ENCODE measurements around the gene PSMB8.
A peak's percentile ranks its signal among the peaks of the same experiment; 100 is the strongest.

The PSMB8 gene

DNA sequence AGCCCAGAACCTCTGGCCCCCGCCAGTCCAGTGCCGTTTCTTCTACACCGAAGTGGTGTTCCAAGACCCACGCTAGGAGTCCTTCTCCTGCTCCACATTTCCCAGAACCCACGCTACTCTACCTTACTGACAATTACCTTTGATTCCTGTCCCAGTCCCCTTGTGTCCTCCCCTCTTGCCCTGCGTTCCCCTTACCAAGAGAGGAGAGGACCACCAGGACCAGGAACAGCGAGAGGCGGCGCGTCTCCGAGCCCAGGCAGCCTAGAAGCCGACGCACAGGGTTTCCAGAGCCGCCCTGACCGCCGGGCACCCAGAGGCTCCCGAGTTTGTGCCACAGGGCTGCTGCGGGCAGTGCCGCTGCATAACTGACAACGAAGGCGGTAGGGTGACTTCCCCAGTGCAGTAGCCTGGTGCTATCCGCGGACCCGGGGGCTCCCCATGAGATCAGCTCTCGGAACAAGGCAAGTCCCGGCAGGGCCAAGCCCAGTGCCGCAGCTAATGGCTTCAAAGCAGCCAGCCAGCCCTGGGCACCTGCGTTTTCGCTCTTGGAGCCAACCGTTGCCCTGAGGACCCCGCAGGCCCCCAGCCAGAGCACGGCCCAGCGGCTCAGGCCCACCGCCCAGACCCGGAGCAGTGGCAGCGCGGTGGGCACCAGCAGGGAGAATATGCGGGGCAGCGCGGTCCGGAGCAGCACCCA is 9.1 kb upstream of the PSMB8 start:
- POLR2A ChIA-PET (ENCODE audit: low non-redundant PET): interaction anchor here (0.8 to 1.1 kb wide), 4 partner anchors 8 to 42 kb away, joined by 3 to 10 read pairs (median 6); partner anchors contain the start of genes PSMB8 and TAP2
- peak overlapping the region; percentile 96 for H3K27ac ChIP-seq
- CTCF ChIA-PET: interaction anchor here (0.6 to 3.5 kb wide), 5 partner anchors 8 to 54 kb away, joined by 3 to 55 read pairs (median 9); partner anchors contain the start of gene TAP2
- peak; percentile 35 for DNase-seq (ENCODE audit: low spot score)
- no peak for TF ChIP-seq CTCF (conservative IDR thresholded peaks at IDR 0.05; ENCODE audit: low read depth)

- POLR2A ChIA-PET (ENCODE audit: low non-redundant PET): no interaction called here
- H3K27ac ChIP-seq: peak overlapping the region; percentile 96
- peak; percentile 20 for DNase-seq (ENCODE audit: low spot score)
- no peak for TF ChIP-seq CTCF (conservative IDR thresholded peaks at IDR 0.05; ENCODE audit: low read depth)
- CTCF ChIA-PET: interaction anchor here (2.7 to 3.5 kb wide), 2 partner anchors 7 to 14 kb away, joined by 9 to 55 read pairs; partner anchors contain the start of gene TAP2
These were observed 8.4 kb upstream of the PSMB8 start for GRCh38 chr6:32852018-32852843.

DNA sequence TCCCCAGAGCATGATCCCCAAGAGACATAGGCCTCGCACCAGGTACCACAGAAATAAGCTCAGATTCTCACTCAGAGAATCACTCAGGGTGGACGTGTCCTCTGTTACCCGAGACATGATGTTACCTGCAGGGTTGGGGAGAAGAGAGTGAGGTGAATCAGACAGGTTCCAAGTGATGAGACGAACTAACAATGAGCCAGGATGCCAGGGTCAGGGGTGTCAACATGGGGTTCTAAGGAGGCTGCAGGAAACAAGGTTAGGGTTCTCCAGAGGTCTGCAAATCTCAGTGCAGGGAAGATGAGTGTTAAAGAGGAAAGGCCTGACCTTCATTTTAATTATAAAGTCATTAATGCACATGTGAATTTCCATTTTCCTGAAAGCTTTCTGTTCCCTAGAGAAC is 7.2 kb upstream of the PSMB8 start:
- TF ChIP-seq CTCF (conservative IDR thresholded peaks at IDR 0.05; ENCODE audit: low read depth): no peak
- ChIA-PET POLR2A (ENCODE audit: low non-redundant PET) (no interaction called here), CTCF (no interaction called here)
- no peak overlapping the region for H3K27ac ChIP-seq
- DNase-seq (ENCODE audit: low spot score): no peak

GRCh38 chr6:32849126-32849525 is 5.3 kb upstream of the PSMB8 start:
- DNase-seq (ENCODE audit: low spot score): no peak
- POLR2A ChIA-PET (ENCODE audit: low non-redundant PET): no interaction called here
- H3K27ac ChIP-seq: no peak overlapping the region
- no peak for TF ChIP-seq CTCF (conservative IDR thresholded peaks at IDR 0.05; ENCODE audit: low read depth)
- CTCF ChIA-PET: interaction anchor here (0.6 kb wide), 1 partner anchor 84 kb away, joined by 3 read pairs; no protein-coding TSS in a partner anchor

- no peak overlapping the region for H3K27ac ChIP-seq
- DNase-seq (ENCODE audit: low spot score): no peak
- ChIA-PET CTCF (no interaction called here), POLR2A (ENCODE audit: low non-redundant PET) (no interaction called here)
- no peak for TF ChIP-seq CTCF (conservative IDR thresholded peaks at IDR 0.05; ENCODE audit: low read depth)
These were observed 3.9 kb upstream of the PSMB8 start for GRCh38 chr6:32847795-32848194.

- POLR2A ChIA-PET (ENCODE audit: low non-redundant PET): no interaction called here
- TF ChIP-seq CTCF (conservative IDR thresholded peaks at IDR 0.05; ENCODE audit: low read depth): no peak
- no peak for DNase-seq (ENCODE audit: low spot score)
- H3K27ac ChIP-seq: no peak overlapping the region
- CTCF ChIA-PET: interaction anchor here (0.6 kb wide), 1 partner anchor 576 kb away, joined by 3 read pairs; no protein-coding TSS in a partner anchor
These were observed 3.2 kb upstream of the PSMB8 start for GRCh38 chr6:32847004-32847403.
